H1 (cell line): Measurements from ENCODE around the gene SPOCD1. TPM values are rescaled to one million over a fixed set of nuclear protein-coding genes. Genes with fewer than 3 reads are reported as not detected.
A peak's percentile ranks its signal among the peaks of the same experiment; 100 is the strongest.

Experiments
- CTCF ChIA-PET: fragments of 300-600 bp; sonication (Branson Sonifier 250); formaldehyde crosslinking; loops from one replicate; lab custom pipeline; 2021; ENCODE audit not compliant: partially characterized antibody; lab: Charles Lee
- POLR2A ChIA-PET: fragments of 300-600 bp; sonication (Branson Sonifier 250); formaldehyde crosslinking; loops from one replicate; lab custom pipeline; 2021; ENCODE audit warnings: inconsistent platforms; ENCODE audit not compliant: partially characterized antibody; lab: Charles Lee
- DNase-seq, 2 experiments: peaks; one replicate each; pipeline versions ENCODE4 v3.0.0 to v3.0.0-alpha.2; 2010 to 2022; ENCODE audit warnings: low spot score in 2 of 2, low read depth in 1 of 2, mixed read lengths in 1 of 2
- FAIRE-seq: peaks from 2 replicates; lab custom pipeline; 2011; peaks lifted over from hg19 to GRCh38; lab: Jason Lieb, UNC
- H2AFZ ChIP-seq: 2 replicates; pipeline ENCODE4 v1.8.1; 2012; ENCODE audit warnings: low read length, inconsistent platforms
- H2AK5ac ChIP-seq: 2 replicates; pipeline ENCODE4 v1.6.1; 2013; ENCODE audit warnings: low read depth, low read length
- H2BK120ac ChIP-seq: replicated peaks from 2 replicates; pipeline ENCODE3; 2013; ENCODE audit warnings: low read depth, low read length, inconsistent platforms
- H2BK12ac ChIP-seq: 2 replicates; pipeline ENCODE4 v1.6.1; 2013; ENCODE audit warnings: low read depth, low read length
- H2BK15ac ChIP-seq: 2 replicates; pipeline ENCODE4 v1.6.1; 2013; ENCODE audit warnings: low read length
- H2BK20ac ChIP-seq: 2 replicates; pipeline ENCODE4 v1.6.1; 2013; ENCODE audit warnings: low read length
- H2BK5ac ChIP-seq: 2 replicates; pipeline ENCODE4 v1.6.1; 2013; ENCODE audit warnings: low read depth, low read length
- H3K14ac ChIP-seq: 2 replicates; pipeline ENCODE4 v1.6.1; 2013; ENCODE audit warnings: inconsistent platforms; ENCODE audit not compliant: insufficient read length
- H3K18ac ChIP-seq: 2 replicates; pipeline ENCODE4 v1.6.1; 2013; ENCODE audit warnings: low read length; ENCODE audit errors: extremely low read depth
- H3K23ac ChIP-seq: 2 replicates; pipeline ENCODE4 v1.6.1; 2013; ENCODE audit warnings: inconsistent platforms; ENCODE audit not compliant: insufficient read length
- H3K23me2 ChIP-seq: 2 replicates; pipeline ENCODE4 v1.6.1; 2013; ENCODE audit warnings: low read depth, low read length
- H3K27ac ChIP-seq: 2 replicates; pipeline ENCODE4 v1.6.1; 2011; ENCODE audit warnings: low read depth, low read length, inconsistent platforms
- H3K27me3 ChIP-seq, 4 experiments: replicated peaks in 1 of 4; 1 replicate in 1 of 4; 2 replicates in 3 of 4; pipeline versions ENCODE4 v1.6.1 to v1.8.1; 2011 to 2013; ENCODE audit warnings: low read length in 3 of 4, mild to moderate bottlenecking in 3 of 4, inconsistent platforms in 2 of 4, mixed read lengths in 2 of 4, moderate library complexity in 1 of 4; ENCODE audit not compliant: control insufficient read depth in 3 of 4, insufficient read depth in 3 of 4; ENCODE audit errors: extremely low read depth in 1 of 4
- H3K36me3 ChIP-seq, 4 experiments: 2 replicates each; pipeline versions ENCODE4 v1.6.1 to v1.8.1; 2011 to 2013; ENCODE audit warnings: mild to moderate bottlenecking in 4 of 4, low read length in 3 of 4, moderate library complexity in 2 of 4, control low read depth in 1 of 4, inconsistent platforms in 1 of 4; ENCODE audit not compliant: insufficient read depth in 4 of 4, control insufficient read depth in 2 of 4
- H3K4ac ChIP-seq: replicated peaks from 2 replicates; pipeline ENCODE3; 2013; ENCODE audit warnings: low read length, low read depth, mixed read lengths, inconsistent platforms; ENCODE audit not compliant: insufficient read length
- H3K4me1 ChIP-seq, 4 experiments: replicated peaks in 1 of 4; 1 replicate in 1 of 4; 2 replicates in 3 of 4; pipeline versions ENCODE4 v1.6.1 to v1.8.1; 2011 to 2013; ENCODE audit warnings: low read length in 3 of 4, inconsistent platforms in 2 of 4, mixed read lengths in 1 of 4; ENCODE audit not compliant: insufficient read depth in 4 of 4, control insufficient read depth in 3 of 4
- H3K4me2 ChIP-seq, 2 experiments: 2 replicates each; pipeline versions ENCODE4 v1.6.1 to v1.8.1; 2011 to 2013; ENCODE audit warnings: low read depth in 2 of 2, low read length in 2 of 2, control low read depth in 1 of 2, inconsistent platforms in 1 of 2, mild to moderate bottlenecking in 1 of 2; ENCODE audit not compliant: insufficient read depth in 1 of 2
- H3K4me3 ChIP-seq, 4 experiments: fragments of 200-600, 300-600 bp in 1 of 4; sonication (generic), shearing (Covaris generic), sonication (Bioruptor Twin) in 1 of 4; 2 replicates each; pipeline versions ENCODE4 v1.5.1 to v1.8.1; 2011 to 2016; ENCODE audit warnings: low read length in 4 of 4, low read depth in 3 of 4, control low read depth in 2 of 4, inconsistent platforms in 2 of 4, mild to moderate bottlenecking in 2 of 4, mixed read lengths in 1 of 4, moderate library complexity in 1 of 4; ENCODE audit not compliant: insufficient read depth in 2 of 4; ENCODE audit errors: extremely low read depth in 1 of 4
- H3K56ac ChIP-seq: replicated peaks from 2 replicates; pipeline ENCODE3; 2013; ENCODE audit warnings: low read depth, mild to moderate bottlenecking, mixed read lengths, low read length, inconsistent platforms; ENCODE audit not compliant: insufficient read length
- H3K79me1 ChIP-seq: 2 replicates; pipeline ENCODE4 v1.6.1; 2013; ENCODE audit warnings: low read depth, low read length, control low read depth
- H3K79me2 ChIP-seq, 2 experiments: 2 replicates each; pipeline versions ENCODE4 v1.6.1 to v1.8.1; 2012 to 2013; ENCODE audit warnings: low read length in 2 of 2, mild to moderate bottlenecking in 2 of 2, inconsistent platforms in 1 of 2; ENCODE audit not compliant: insufficient read depth in 2 of 2, control insufficient read depth in 1 of 2
- H3K9ac ChIP-seq, 4 experiments: replicated peaks in 1 of 4; 1 replicate in 1 of 4; 2 replicates in 3 of 4; pipeline versions ENCODE4 v1.6.1 to v1.8.1; 2011 to 2013; ENCODE audit warnings: low read depth in 3 of 4, low read length in 3 of 4, control low read depth in 2 of 4, mild to moderate bottlenecking in 2 of 4, moderate library complexity in 2 of 4, inconsistent platforms in 1 of 4; ENCODE audit errors: extremely low read depth in 1 of 4
- H3K9me3 ChIP-seq, 2 experiments: 2 replicates each; pipeline versions ENCODE4 v1.6.1 to v1.8.1; 2012 to 2013; ENCODE audit warnings: mild to moderate bottlenecking in 2 of 2, moderate library complexity in 2 of 2, control low read depth in 1 of 2, inconsistent platforms in 1 of 2, low read depth in 1 of 2, low read length in 1 of 2, mixed read lengths in 1 of 2; ENCODE audit not compliant: insufficient read depth in 2 of 2
- H4K20me1 ChIP-seq, 2 experiments: replicated peaks in 1 of 2; 2 replicates each; pipeline versions ENCODE3 to v1.8.1; 2011 to 2013; ENCODE audit warnings: inconsistent platforms in 2 of 2, low read length in 2 of 2, mild to moderate bottlenecking in 1 of 2; ENCODE audit not compliant: insufficient read depth in 2 of 2, control insufficient read depth in 1 of 2
- H4K5ac ChIP-seq: 2 replicates; pipeline ENCODE4 v1.6.1; 2013; ENCODE audit warnings: low read length, low read depth, mixed read lengths, inconsistent platforms; ENCODE audit not compliant: insufficient read length
- H4K8ac ChIP-seq: 2 replicates; pipeline ENCODE4 v1.8.0; 2013; ENCODE audit warnings: mild to moderate bottlenecking, moderate library complexity, low read length, inconsistent platforms; ENCODE audit not compliant: insufficient read depth; ENCODE audit errors: extremely low read depth
- H4K91ac ChIP-seq: replicated peaks from 2 replicates; pipeline ENCODE3; 2013; ENCODE audit warnings: low read length, mixed read lengths, inconsistent platforms; ENCODE audit not compliant: insufficient read length
- ASH2L ChIP-seq: fragments of 200-600, 300-600 bp; sonication (generic); IDR thresholded peaks from one replicate; pipeline ENCODE4 v1.7.1; 2017; ENCODE audit warnings: low read length
- CBX5 ChIP-seq: fragments of 300-800, 300-1000 bp; sonication (generic); IDR thresholded peaks from 2 replicates; pipeline ENCODE4 v1.7.1; 2016; ENCODE audit warnings: antibody characterized with exemption, low read length, low read depth
- CBX8 ChIP-seq: fragments of 300-800, 300-1000 bp; sonication (generic); IDR thresholded peaks from 2 replicates; pipeline ENCODE4 v1.7.1; 2016; ENCODE audit warnings: low read depth, low read length, borderline replicate concordance
- CEBPB ChIP-seq: IDR thresholded peaks from 2 replicates; pipeline ENCODE4 v1.6.1; 2012; ENCODE audit warnings: low read depth, low read length
- CREB1 ChIP-seq: IDR thresholded peaks from 2 replicates; pipeline ENCODE4 v1.6.1; 2012; ENCODE audit warnings: inconsistent platforms
- CTCF ChIP-seq, 3 experiments: IDR thresholded peaks; 1 replicate in 2 of 3; 2 replicates in 1 of 3; pipeline versions ENCODE4 v1.5.1 to v1.6.1; 2011; ENCODE audit warnings: low read length in 3 of 3, mild to moderate bottlenecking in 3 of 3, inconsistent platforms in 2 of 3, low read depth in 1 of 3, moderate library complexity in 1 of 3; ENCODE audit not compliant: insufficient read depth in 1 of 3; ENCODE audit errors: control extremely low read depth in 1 of 3
- FOSL1 ChIP-seq: IDR thresholded peaks from 2 replicates; pipeline ENCODE4 v1.6.1; 2011; ENCODE audit warnings: mild to moderate bottlenecking, low read depth, low read length, moderate library complexity; ENCODE audit not compliant: insufficient read depth
- MAFK ChIP-seq: IDR thresholded peaks from 2 replicates; pipeline ENCODE4 v1.6.1; 2012; ENCODE audit warnings: low read depth, mild to moderate bottlenecking, improper control_type of control experiment, low read length
- WGBS, 2 experiments: shearing (Covaris generic) in 1 of 2; methylation state at CpG; one replicate each; pipeline versions ENCODE4 v1.1.6 to v1.1.7; 2013 to 2015; ENCODE audit warnings: low lambda C conversion rate in 2 of 2, mixed read lengths in 2 of 2, inconsistent platforms in 1 of 2, low coverage in 1 of 2, missing lambda C conversion rate in 1 of 2; ENCODE audit not compliant: insufficient replicate concordance in 2 of 2, insufficient coverage in 1 of 2, insufficient read length in 1 of 2; ENCODE audit errors: extremely low coverage in 1 of 2, missing lambda C conversion rate in 1 of 2; 5-methylcytosine and 5-hydroxymethylcytosine counted together
- polyA plus RNA-seq, 7 experiments: library from polyadenylated mRNA; depleted of rRNA in 3 of 7; stranded (reverse) in 5 of 7; unstranded in 2 of 7; fragments of >200 nt in 5 of 7; fragments of 200-250 nt in 2 of 7; gene quantifications; 1 replicate in 5 of 7; 2 replicates in 1 of 7; 4 replicates in 1 of 7; pipeline versions ENCODE4 v1.2.1 to v1.2.3, GENCODE V29; 2011 to 2013; ENCODE audit warnings: missing spikeins in 2 of 7, mixed read lengths in 2 of 7
- total RNA-seq: library from RNA; stranded (reverse); fragmentation: NEBNext Ultra II Directional; extraction: Animal tissue kit (Norgen Biotek cat#: 25700); gene quantifications from 2 replicates; pipeline ENCODE4 v1.2.1, GENCODE V29; 2021

Gene SPOCD1
- total and polyA plus RNA-seq, 2 of the 8 experiments (the other 6 are each of a cell fraction or from before 2014, with no cell fraction given), result 1.8 to 2.9 TPM

- no peaks in the 10 kb centered on the region for H3K79me2 ChIP-seq
- H3K9me3 ChIP-seq, result no peaks in the 10 kb centered on the region
- no peak overlapping the region; the same call in 1 of the 2 replicates for H2BK20ac ChIP-seq
- no peak for DNase-seq
- H3K23me2 ChIP-seq, result peaks cover 10% of the 10 kb centered on the region
- no peak overlapping the region for H2BK120ac ChIP-seq
- H3K4ac ChIP-seq, result no peak overlapping the region
- H3K27ac ChIP-seq, result peak overlapping the region; percentile 88; the same call in 1 of the 2 replicates
- peaks cover 3 to 16% (median 12%) of the 10 kb centered on the region in 4 experiments; a peak in 6 of 7 replicates for H3K4me1 ChIP-seq
- 87% methylated on average over 3 of the region's 3 CpGs; no CpG with 5 or more reads in 1 of the 2 experiments for WGBS, 2 experiments
- no peaks in the 10 kb centered on the region for H3K27me3 ChIP-seq
- peak overlapping the region; percentile 74; the same call in 1 of the 2 replicates for H2BK5ac ChIP-seq
- no peak overlapping the region for H3K14ac ChIP-seq
- H3K4me2 ChIP-seq, result peak overlapping the region in 1 of 2 experiments; percentile 94; a peak in 1 of 4 replicates
- no peak for TF ChIP-seq CEBPB
- TF ChIP-seq ASH2L, result no peak
- no peak for TF ChIP-seq FOSL1
- no peak for TF ChIP-seq CBX8
- no peak for TF ChIP-seq CBX5
- TF ChIP-seq CTCF (IDR thresholded peaks at IDR 0.05; ENCODE audit: control extremely low read depth in 1 of 3, insufficient read depth in 1 of 3, low read depth in 1 of 3, low read length in 3 of 3), result no peak
- no peak for TF ChIP-seq CREB1
- no peak for TF ChIP-seq MAFK
- H3K79me1 ChIP-seq, result no peaks in the 10 kb centered on the region
- H3K36me3 ChIP-seq, result no peaks in the 10 kb centered on the region
- H4K91ac ChIP-seq, result no peak overlapping the region
- H2AK5ac ChIP-seq, result peak overlapping the region; percentile 95
- H4K20me1 ChIP-seq, result no peaks in the 10 kb centered on the region
- no peak overlapping the region for H3K56ac ChIP-seq
- no peak overlapping the region for H2AFZ ChIP-seq
- FAIRE-seq, result no peak
- H4K5ac ChIP-seq, result no peak overlapping the region
- no peak overlapping the region for H3K23ac ChIP-seq
- peak overlapping the region; percentile 74; the same call in 1 of the 2 replicates for H2BK15ac ChIP-seq
- H2BK12ac ChIP-seq, result peak overlapping the region; percentile 44
- H3K18ac ChIP-seq, result no peak overlapping the region
- H3K4me3 ChIP-seq, result no peak overlapping the region
- POLR2A ChIA-PET, result interaction anchor here (1.1 to 2.8 kb wide), 5 partner anchors 12 to 28 kb away, joined by 4 to 13 read pairs (median 4); no protein-coding TSS in a partner anchor
- no peak overlapping the region for H4K8ac ChIP-seq
- CTCF ChIA-PET, result interaction anchor here (1.7 to 8.3 kb wide), 5 partner anchors 12 to 124 kb away, joined by 7 to 206 read pairs (median 44); partner anchors contain the start of gene ADGRB2
- H3K9ac ChIP-seq, result no peak overlapping the region
These were observed 28.6 kb downstream of the SPOCD1 start for GRCh38 chr1:31787261-31787660.
